ENCODE measurements around the gene PRG2. TPM values are rescaled to one million over a fixed set of nuclear protein-coding genes. Genes with fewer than 3 reads are reported as not detected.
A peak's percentile ranks its signal among the peaks of the same experiment; 100 is the strongest.

Gene PRG2
- polyA plus RNA-seq, 2 of the 4 experiments (the other 2 are of a cell fraction), result not detected

DNA sequence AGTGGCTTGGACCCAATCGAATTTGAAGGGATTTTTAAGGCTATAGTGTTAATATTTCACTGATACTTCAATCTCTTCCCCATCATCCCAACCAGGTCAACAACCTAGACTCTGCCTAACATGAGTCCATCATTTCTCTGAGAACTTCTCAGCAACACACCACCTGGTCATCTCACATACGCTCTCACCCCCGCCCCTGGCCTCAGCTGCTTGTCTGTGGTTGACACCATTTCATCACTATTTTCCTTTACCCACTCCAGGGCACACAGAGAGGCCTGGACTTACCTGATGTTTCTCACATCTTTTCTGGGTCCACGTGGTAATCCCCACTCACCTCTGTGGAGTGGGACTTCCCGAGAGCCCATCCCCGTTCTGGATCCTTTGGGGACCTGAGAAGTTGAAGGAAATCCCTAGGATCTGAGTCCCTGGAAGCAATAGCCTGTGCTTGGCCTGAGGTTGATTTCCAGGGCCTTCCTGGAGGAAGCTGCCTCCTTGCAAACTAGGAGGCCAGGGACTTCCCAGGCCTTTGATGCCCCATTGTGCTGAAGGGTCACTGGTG lies 49.1 kb downstream of the PRG2 start:
- Histone ChIP-seq H3K27ac (no peak overlapping the region), H3K4me3 (no peak overlapping the region), H3K9me3 (no peaks in the 10 kb centered on the region), H3K4me2 (no peak overlapping the region), H3K4me1 (peaks cover 2% of the 10 kb centered on the region; the same call in 1 of the 3 replicates)
- CTCF ChIA-PET, result interaction anchor here (0.7 to 13.0 kb wide), 9 partner anchors 10 to 500 kb away, joined by 3 to 139 read pairs (median 3); no protein-coding TSS in a partner anchor
- ATAC-seq (no peak), FAIRE-seq (no peak), DNase-seq (ENCODE audit: low read depth in 1 of 2, low spot score in 1 of 2) (no peak)
- POLR2A ChIA-PET, result no interaction called here
- WGBS (ENCODE audit: missing lambda C conversion rate), result 51% methylated on average over 6 of the region's 6 CpGs
- TF ChIP-seq MYC (IDR thresholded peaks at IDR 0.05; ENCODE audit: borderline replicate concordance, low read length), result no peak
- no peak for TF ChIP-seq EP300 (IDR thresholded peaks at IDR 0.05)
- no peak for TF ChIP-seq ZFP36 (IDR thresholded peaks at IDR 0.05; ENCODE audit: borderline replicate concordance, partially characterized antibody)
- no peak for TF ChIP-seq HOXB13 (CRISPR knock-in tag; IDR thresholded peaks at IDR 0.05; ENCODE audit: low read depth)
- TF ChIP-seq MAFK (IDR thresholded peaks at IDR 0.05; ENCODE audit: partially characterized antibody), result no peak
- TF ChIP-seq, protein P1, sequence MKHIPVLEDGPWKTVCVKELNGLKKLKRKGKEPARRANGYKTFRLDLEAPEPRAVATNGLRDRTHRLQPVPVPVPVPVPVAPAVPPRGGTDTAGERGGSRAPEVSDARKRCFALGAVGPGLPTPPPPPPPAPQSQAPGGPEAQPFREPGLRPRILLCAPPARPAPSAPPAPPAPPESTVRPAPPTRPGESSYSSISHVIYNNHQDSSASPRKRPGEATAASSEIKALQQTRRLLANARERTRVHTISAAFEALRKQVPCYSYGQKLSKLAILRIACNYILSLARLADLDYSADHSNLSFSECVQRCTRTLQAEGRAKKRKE (CRISPR knock-in tag; IDR thresholded peaks at IDR 0.05; ENCODE audit: low read depth), result no peak
- TF ChIP-seq HDAC2 (IDR thresholded peaks at IDR 0.05), result no peak
- TF ChIP-seq KDM1A (IDR thresholded peaks at IDR 0.05; ENCODE audit: low read depth), result no peak
- TF ChIP-seq, protein P2, sequence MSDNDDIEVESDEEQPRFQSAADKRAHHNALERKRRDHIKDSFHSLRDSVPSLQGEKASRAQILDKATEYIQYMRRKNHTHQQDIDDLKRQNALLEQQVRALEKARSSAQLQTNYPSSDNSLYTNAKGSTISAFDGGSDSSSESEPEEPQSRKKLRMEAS (IDR thresholded peaks at IDR 0.05), result no peak
- no peak for TF ChIP-seq EHF (CRISPR knock-in tag; IDR thresholded peaks at IDR 0.05)
- TF ChIP-seq BHLHE40 (IDR thresholded peaks at IDR 0.05; ENCODE audit: low read depth, low read length), result no peak
- TF ChIP-seq GATA3 (IDR thresholded peaks at IDR 0.05; ENCODE audit: borderline replicate concordance), result no peak
- TF ChIP-seq EHMT2 (IDR thresholded peaks at IDR 0.05; ENCODE audit: low read depth), result no peak
- TF ChIP-seq JUNB (IDR thresholded peaks at IDR 0.05), result no peak
- TF ChIP-seq, protein P3, sequence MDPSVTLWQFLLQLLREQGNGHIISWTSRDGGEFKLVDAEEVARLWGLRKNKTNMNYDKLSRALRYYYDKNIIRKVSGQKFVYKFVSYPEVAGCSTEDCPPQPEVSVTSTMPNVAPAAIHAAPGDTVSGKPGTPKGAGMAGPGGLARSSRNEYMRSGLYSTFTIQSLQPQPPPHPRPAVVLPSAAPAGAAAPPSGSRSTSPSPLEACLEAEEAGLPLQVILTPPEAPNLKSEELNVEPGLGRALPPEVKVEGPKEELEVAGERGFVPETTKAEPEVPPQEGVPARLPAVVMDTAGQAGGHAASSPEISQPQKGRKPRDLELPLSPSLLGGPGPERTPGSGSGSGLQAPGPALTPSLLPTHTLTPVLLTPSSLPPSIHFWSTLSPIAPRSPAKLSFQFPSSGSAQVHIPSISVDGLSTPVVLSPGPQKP (IDR thresholded peaks at IDR 0.05; ENCODE audit: low read depth, low read length), result no peak
- TF ChIP-seq ZSCAN20 (CRISPR knock-in tag; IDR thresholded peaks at IDR 0.05), result no peak

DNA sequence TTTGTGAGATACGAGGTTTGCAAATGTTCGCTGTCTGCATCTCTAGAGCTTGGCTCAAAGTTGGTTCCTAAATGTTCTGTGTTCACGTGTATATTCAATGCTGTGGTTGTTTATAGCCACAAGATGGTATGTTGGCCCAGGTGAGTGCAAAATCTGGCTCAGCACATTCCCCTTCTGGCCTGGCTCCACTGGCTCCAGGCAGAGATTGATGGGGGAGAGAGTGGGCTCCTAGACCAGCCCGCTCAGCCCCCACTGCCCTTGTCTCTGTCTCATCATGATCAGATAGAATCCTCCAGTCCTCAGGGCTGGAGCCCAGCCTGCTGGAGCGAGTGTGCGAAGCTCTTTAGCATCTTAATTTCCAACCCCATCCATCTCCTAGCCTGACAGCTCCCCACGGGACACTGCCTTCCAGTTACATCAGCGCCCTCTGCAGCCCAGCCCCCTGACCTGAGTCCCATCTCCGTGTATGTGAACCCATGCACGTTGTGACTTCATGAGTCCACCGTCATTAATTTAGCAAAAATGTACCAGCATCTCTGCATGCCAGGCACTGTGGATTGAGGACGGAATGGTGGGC lies 50.3 kb downstream of the PRG2 start:
- CTCF ChIA-PET, result interaction anchor here (0.9 to 1.8 kb wide), 9 partner anchors 9 to 499 kb away, joined by 3 to 8 read pairs (median 3); partner anchors contain the start of genes RTN4RL2 and TNKS1BP1
- no peak for DNase-seq (ENCODE audit: low read depth in 1 of 2, low spot score in 1 of 2)
- no peak for FAIRE-seq
- TF ChIP-seq POLR2AphosphoS2 (conservative IDR thresholded peaks at IDR 0.05; ENCODE audit: low read length) (no peak), RAD21 (conservative IDR thresholded peaks at IDR 0.05 in 1 of 2, IDR thresholded peaks at IDR 0.05 in 1 of 2) (peak in 1 of 2 experiments; percentile 34; a peak in 2 of 5 replicates)
- H3K4me1 ChIP-seq, result peaks cover 5% of the 10 kb centered on the region; the same call in 1 of the 3 replicates
- POLR2A ChIA-PET, result no interaction called here
- H3K27ac ChIP-seq, result no peak overlapping the region
- H3K9me3 ChIP-seq, result no peaks in the 10 kb centered on the region
- peak in 1 of 2 experiments; percentile 41; a peak in 2 of 6 replicates for ATAC-seq
- no peak overlapping the region for H3K4me2 ChIP-seq
- H3K4me3 ChIP-seq, result no peak overlapping the region
- 53% methylated on average over 12 of the region's 12 CpGs for WGBS (ENCODE audit: missing lambda C conversion rate)

DNA sequence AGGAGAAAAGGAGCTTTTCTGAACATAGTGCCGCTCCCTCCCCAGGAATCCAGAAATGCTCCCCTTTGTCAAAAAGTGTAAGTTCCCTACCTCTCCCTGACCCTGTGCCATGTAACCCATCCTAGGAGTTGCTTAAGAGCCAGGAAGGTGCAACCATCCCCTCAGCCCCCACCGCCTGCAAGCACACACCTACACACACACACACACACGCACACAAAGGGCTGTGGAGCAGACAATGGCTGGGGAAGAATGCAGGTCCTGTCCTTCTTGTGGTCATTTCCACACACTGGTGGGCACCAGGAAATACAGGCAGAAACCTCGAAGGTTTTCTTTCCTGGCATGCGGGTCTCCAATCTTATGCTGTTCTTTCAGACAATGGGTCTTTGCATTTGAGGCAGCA lies 51.1 kb downstream of the PRG2 start:
- ATAC-seq (no peak), FAIRE-seq (no peak), DNase-seq (ENCODE audit: low read depth in 1 of 2, low spot score in 1 of 2) (no peak)
- no peak for TF ChIP-seq RCOR1 (IDR thresholded peaks at IDR 0.05; ENCODE audit: low read depth, low read length)
- no peak for TF ChIP-seq EHF (CRISPR knock-in tag; IDR thresholded peaks at IDR 0.05)
- no peak for TF ChIP-seq KDM1A (IDR thresholded peaks at IDR 0.05; ENCODE audit: low read depth)
- no peak for TF ChIP-seq JUN (IDR thresholded peaks at IDR 0.05)
- TF ChIP-seq, protein P4, sequence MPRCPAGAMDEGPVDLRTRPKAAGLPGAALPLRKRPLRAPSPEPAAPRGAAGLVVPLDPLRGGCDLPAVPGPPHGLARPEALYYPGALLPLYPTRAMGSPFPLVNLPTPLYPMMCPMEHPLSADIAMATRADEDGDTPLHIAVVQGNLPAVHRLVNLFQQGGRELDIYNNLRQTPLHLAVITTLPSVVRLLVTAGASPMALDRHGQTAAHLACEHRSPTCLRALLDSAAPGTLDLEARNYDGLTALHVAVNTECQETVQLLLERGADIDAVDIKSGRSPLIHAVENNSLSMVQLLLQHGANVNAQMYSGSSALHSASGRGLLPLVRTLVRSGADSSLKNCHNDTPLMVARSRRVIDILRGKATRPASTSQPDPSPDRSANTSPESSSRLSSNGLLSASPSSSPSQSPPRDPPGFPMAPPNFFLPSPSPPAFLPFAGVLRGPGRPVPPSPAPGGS (IDR thresholded peaks at IDR 0.05), result no peak
- no peak for TF ChIP-seq SREBF2 (IDR thresholded peaks at IDR 0.05)
- TF ChIP-seq, protein P3 (IDR thresholded peaks at IDR 0.05; ENCODE audit: low read depth, low read length), result no peak
- no peak for TF ChIP-seq GATA3 (IDR thresholded peaks at IDR 0.05; ENCODE audit: borderline replicate concordance)
- no peak for TF ChIP-seq EHMT2 (IDR thresholded peaks at IDR 0.05; ENCODE audit: low read depth)
- TF ChIP-seq, protein P1 (CRISPR knock-in tag; IDR thresholded peaks at IDR 0.05; ENCODE audit: low read depth), result no peak
- TF ChIP-seq JUNB (IDR thresholded peaks at IDR 0.05), result no peak
- no peak for TF ChIP-seq NFE2L2 (conservative IDR thresholded peaks at IDR 0.05; ENCODE audit: low read length)
- TF ChIP-seq EP300 (IDR thresholded peaks at IDR 0.05), result no peak
- TF ChIP-seq NR3C1 (IDR thresholded peaks at IDR 0.05), result no peak
- TF ChIP-seq, protein P2 (IDR thresholded peaks at IDR 0.05), result no peak
- CTCF ChIA-PET, result interaction anchor here (0.9 to 2.2 kb wide), 12 partner anchors 8 to 305 kb away, joined by 3 to 16 read pairs (median 4); partner anchors contain the start of gene TNKS1BP1
- H3K9me3 ChIP-seq, result no peaks in the 10 kb centered on the region
- H3K27ac ChIP-seq, result no peak overlapping the region
- no peak overlapping the region for H3K4me3 ChIP-seq
- 84% methylated on average over 5 of the region's 5 CpGs for WGBS (ENCODE audit: missing lambda C conversion rate)
- POLR2A ChIA-PET, result no interaction called here
- H3K4me2 ChIP-seq, result no peak overlapping the region
- H3K4me1 ChIP-seq, result peaks cover 10% of the 10 kb centered on the region

Data from A549 (cell line).